HG03378 (cell line): ENCODE data around the gene MLC1.

Experiments used
- ATAC-seq: cut with Tn5 transposase; IDR thresholded peaks from one replicate; pipeline ENCODE4 v1.9.1; 2021; ENCODE audit warnings: mild to moderate bottlenecking, moderate library complexity; ENCODE audit not compliant: unreplicated experiment

MLC1 gene

GRCh38 chr22:50039669-50040443 lies 45.4 kb downstream of the MLC1 start:
- ATAC-seq = no peak

GRCh38 chr22:50035976-50036724 lies 49.1 kb downstream of the MLC1 start:
- no peak for ATAC-seq

- no peak for ATAC-seq
These were observed 49.9 kb downstream of the MLC1 start for GRCh38 chr22:50035131-50035881.

GRCh38 chr22:50034126-50035081 lies 50.8 kb downstream of the MLC1 start:
- no peak for ATAC-seq

- no peak for ATAC-seq
These were observed 52.2 kb downstream of the MLC1 start for GRCh38 chr22:50032941-50033601.

- no peak for ATAC-seq
These were observed 52.9 kb downstream of the MLC1 start for GRCh38 chr22:50032109-50032871.

GRCh38 chr22:50031189-50032091 lies 53.8 kb downstream of the MLC1 start:
- no peak for ATAC-seq

GRCh38 chr22:50030297-50031188 lies 54.7 kb downstream of the MLC1 start:
- ATAC-seq = no peak

- no peak for ATAC-seq
These were observed 57.3 kb downstream of the MLC1 start for GRCh38 chr22:50027639-50028537.

GRCh38 chr22:50025993-50026392 lies 59.2 kb downstream of the MLC1 start:
- no peak for ATAC-seq

GRCh38 chr22:50022171-50022819 lies 62.9 kb downstream of the MLC1 start:
- ATAC-seq = no peak

GRCh38 chr22:50020606-50021005 lies 64.6 kb downstream of the MLC1 start:
- ATAC-seq = no peak

- ATAC-seq = no peak
These were observed 65.9 kb downstream of the MLC1 start for GRCh38 chr22:50019316-50019715.

GRCh38 chr22:50018608-50019285 lies 66.5 kb downstream of the MLC1 start:
- ATAC-seq = no peak

- ATAC-seq = no peak
These were observed 67.5 kb downstream of the MLC1 start for GRCh38 chr22:50017701-50018224.
